HG02642 (cell line): ENCODE measurements around the gene ACSS1.

Experiments
- ATAC-seq: cut with Tn5 transposase; IDR thresholded peaks from one replicate; pipeline ENCODE4 v1.9.1; 2021; ENCODE audit warnings: mild to moderate bottlenecking; ENCODE audit not compliant: unreplicated experiment, poor library complexity

The ACSS1 gene

DNA sequence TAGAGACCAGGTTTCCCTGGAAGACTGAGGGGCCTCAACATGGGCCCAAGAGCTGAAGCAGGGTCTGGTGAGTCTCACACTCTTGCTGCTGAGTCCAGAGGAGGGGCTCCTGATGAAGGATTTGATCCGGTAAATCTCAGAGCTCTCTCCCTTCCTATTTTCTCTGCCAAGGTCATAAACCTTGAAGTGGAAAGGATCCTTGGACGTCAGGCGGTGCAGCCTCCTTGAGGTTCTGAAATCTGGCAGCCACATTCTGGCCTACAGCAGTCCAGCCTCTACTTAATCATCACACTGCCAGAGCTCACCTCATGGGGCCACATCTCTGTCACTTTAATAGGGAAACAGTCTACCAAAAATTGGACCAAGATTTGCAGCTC lies 24.0 kb downstream of the ACSS1 start:
- no peak for ATAC-seq

- no peak for ATAC-seq
These were observed 24.5 kb downstream of the ACSS1 start for GRCh38 chr20:25033265-25033923.

DNA sequence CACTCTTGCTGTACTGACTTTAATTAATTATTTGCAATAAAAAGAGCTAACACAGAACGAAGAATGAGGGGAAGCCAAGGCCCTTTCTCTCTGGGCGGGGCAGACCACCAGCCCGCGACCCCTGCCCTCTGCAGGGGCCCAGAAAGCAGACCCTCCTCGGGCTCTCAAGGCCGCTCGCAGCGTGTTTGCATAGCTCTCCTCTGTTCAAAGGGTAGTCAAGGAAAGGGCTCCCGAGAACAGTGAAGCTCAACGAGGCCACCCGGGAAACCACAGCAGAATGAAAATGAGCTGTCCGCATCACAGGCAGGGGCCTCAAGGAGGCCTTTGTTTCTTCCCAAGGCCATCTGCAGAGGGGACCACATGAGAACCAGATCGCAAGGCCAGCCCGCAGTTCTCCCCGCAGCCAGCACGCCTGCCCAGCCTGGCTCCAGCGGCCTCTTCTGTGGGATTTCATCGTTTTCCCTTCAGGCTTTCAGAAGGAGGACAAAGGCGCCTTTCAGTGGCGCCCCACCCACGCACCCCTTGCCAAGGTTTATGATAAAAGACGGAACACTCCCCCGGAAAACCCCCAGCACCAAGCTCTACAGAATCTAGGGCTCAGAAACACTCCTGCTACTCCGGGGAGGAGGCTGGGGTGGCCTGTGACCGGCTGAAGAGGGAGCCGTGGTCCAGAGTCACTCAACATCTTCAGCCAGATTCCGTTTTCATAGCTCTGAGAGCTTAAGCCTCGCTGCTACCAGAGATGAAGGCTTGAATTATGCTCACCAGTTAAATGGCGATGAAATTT lies 25.3 kb downstream of the ACSS1 start:
- no peak for ATAC-seq

- no peak for ATAC-seq
These were observed 25.9 kb downstream of the ACSS1 start for GRCh38 chr20:25032065-25032477.

GRCh38 chr20:25031241-25031640 lies 26.7 kb downstream of the ACSS1 start:
- no peak for ATAC-seq

- no peak for ATAC-seq
These were observed 27.2 kb downstream of the ACSS1 start for GRCh38 chr20:25030649-25031207.

- no peak for ATAC-seq
These were observed 27.8 kb downstream of the ACSS1 start for GRCh38 chr20:25030007-25030648.

- no peak for ATAC-seq
These were observed 31.8 kb downstream of the ACSS1 start for GRCh38 chr20:25025986-25026605.

DNA sequence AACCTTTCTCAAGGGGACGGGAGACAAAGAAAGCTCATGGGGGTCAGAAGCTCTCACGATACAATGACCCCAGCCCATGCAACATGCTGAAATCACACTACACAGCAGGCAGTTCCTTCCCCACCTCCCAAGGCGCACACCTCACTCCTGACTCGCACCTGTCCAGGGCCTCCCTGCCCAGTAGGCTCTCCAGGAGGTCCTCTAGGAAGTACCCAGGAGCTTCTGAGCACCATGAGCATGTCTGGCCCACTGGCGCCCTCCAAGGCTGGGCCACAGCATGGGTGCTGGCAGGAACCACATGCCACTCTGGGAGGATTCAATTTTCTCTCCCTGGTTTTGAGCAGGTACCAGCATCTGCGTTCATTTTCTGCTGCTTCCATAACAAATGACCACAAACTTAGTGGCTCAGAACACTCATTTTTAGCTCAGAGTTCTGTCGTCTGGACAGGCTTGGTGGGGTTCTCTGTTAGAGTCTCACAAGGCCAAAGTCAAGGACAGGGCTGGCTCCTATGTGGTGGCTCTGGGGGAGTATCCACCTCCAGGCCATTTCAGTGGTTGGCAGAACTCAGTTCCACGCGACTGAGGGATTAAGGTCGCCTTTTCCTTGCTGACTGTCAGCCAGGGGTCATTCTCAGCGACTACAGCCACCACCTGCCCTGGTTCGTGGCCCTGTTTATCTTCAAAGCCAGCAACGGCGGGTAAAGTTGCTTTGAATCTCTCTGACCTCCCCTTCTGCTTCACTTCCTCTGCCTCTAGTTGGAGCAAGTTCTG lies 32.7 kb downstream of the ACSS1 start:
- ATAC-seq = no peak

DNA sequence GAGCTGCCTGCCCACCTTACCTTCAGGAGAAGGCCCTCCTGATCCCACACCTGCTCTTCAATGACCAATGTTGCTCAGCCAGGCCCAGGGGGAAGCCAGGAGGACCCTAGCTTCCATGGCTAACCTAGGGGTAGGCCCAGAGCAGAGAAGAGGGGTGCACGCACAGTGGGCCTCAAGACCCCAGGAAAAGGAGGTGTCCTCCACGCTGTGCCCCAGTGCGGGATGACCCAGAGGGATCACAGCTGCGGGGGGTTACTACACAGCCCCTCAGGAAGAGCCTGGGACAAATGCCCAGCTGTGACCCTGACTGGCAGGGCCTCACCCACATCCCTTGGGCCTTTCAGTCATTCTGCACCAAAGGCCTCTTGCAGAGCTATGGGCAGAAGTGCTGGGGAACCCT lies 33.8 kb downstream of the ACSS1 start:
- ATAC-seq = no peak

DNA sequence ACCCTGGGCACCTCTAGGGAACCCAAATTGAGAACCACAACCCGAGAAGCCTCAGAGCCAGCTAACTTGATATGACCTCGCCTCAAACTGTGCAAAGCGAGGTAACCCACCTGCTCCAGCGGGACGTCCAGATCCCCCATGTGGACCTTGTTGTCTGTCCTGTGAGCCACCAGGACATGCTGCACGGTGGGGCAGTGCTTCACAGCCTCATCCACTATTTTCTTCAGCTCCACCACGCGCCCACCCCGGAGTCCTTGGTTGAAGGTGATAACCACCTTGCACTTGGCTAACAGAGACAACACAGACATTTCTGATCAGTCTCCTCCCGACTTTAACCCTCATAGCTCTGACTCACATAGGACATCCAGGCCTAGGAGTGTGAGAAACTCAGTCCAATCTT lies 34.6 kb downstream of the ACSS1 start:
- ATAC-seq = no peak

DNA sequence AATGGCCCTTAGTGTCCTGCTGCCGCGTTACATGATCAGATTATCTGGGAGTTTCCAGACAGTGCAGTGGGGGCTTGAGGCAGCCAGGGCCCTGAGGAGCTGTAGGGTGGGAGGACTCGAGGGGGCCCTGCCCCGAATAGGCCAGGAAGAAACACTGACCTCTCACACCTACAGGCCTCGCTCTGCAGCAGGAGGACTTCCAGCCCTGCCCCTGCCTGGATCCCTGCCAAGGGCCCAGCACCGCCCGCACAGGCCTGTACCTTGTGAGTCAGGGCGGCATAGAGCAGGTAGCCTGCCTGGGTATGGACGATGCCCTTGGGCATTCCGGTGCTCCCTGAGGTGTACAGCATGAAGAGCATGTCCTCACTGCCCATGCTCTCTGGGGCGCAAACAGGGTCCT lies 35.3 kb downstream of the ACSS1 start:
- no peak for ATAC-seq

- no peak for ATAC-seq
These were observed 36.6 kb downstream of the ACSS1 start for GRCh38 chr20:25021336-25021735.

DNA sequence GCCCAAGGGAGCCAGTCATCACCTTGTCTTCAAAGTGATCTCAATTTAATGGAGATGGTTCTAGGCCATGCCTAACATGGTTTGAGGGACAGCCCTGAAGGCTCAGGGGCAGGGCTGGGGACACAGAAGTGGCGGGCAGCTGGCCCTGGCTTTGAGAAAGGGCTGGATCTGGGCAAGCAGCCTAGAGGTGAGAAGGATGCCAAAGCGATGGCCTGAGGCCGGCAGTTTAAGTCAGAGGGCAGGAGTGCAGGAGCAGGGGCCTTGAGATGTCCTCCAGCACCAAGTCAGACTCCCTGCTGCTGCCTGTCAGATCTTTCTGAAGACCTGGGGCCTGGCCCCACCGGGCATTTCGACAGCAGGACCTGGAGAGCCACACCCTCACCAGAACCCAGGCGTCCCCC lies 37.0 kb downstream of the ACSS1 start:
- no peak for ATAC-seq

DNA sequence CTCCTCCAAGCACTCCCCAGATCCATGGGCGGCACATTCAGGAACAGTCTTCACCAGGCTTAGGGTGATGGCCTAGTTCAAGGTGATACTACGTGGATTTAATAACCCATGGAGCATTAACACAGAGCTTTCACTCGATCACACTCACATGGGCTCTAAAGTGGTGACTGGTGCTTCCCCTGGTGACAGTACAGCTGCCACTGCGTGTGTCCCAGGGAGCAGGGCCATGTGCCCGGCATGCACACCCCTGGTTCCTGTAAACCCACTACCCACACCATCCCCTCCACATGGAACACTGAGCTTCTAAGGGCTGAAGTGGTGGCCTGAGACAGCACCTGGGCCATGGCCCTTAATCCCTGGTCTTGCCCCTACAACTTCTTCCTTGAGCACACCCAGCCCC lies 37.6 kb downstream of the ACSS1 start:
- no peak for ATAC-seq

- no peak for ATAC-seq
These were observed 38.4 kb downstream of the ACSS1 start for GRCh38 chr20:25019381-25020155.

DNA sequence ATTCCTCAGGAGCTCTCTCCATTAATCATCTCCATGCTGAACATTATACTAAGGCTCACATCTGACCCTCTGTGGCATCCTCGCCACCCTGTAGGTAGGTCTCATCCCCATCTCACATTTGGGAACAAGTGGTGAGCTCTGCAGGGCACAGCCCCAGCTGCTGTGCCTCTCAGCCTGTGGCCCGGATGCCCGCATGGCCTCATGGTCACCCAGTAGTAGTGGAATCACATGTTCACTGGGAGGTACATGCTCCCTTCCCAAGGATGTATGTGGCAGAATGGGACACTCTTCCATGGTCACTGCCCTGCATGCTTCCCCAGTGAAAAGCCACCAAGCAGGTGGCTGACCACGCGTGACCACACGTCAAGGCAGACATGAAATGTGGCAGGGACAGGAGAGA lies 39.1 kb downstream of the ACSS1 start:
- no peak for ATAC-seq

DNA sequence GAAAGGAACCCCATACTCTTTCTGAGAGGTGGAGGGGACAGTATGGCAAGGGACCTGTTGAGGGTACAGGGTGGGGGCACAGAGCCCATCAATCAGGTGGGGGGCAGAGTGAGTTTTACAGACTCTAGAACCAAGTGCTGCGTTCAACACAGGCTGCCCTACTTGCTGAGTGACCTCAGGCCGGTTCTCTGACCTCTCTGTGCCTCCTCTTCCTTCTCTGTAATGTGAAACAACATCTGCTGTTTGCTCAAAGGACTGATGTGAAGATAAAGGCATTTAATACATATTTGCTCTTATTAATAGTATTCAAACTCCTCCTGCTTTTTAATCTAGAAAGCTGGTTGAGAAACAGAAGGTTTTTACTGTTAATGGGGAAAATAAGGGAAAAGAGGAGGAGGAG lies 39.5 kb downstream of the ACSS1 start:
- no peak for ATAC-seq

DNA sequence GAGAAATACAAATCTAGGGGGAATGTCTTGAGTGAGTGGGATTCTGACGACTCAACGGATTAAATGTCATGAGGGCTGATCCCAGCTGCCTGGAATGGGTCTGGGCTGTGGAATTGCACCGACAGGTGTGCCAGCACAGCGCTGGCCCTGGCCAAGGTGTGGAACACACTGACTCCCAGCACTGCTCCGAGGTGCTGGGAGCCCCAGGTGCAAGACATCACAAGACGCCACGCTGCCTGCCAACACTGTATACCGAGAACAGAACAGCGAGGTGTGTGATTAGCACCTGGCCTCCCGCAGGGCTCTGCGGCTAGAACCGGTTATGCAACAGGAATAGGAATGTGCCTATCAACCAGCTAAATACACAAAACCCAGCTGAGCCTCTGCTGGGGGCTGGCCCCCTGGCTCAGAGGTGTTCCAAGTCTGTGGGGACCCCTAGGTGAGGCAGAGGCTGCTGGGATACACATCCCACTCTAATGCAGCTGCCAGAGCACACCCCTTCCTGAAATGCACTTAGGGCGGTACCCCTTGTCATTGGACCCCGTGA lies 40.6 kb downstream of the ACSS1 start:
- ATAC-seq = no peak
